ENCODE results near the gene ZSCAN18. TPM values are rescaled to one million over a fixed set of nuclear protein-coding genes. Genes with fewer than 3 reads are reported as not detected.

ZSCAN18 gene
- total RNA-seq, 1 donor from 2014 or later = 76.1 TPM

GRCh38 chr19:58047672-58048071 is 50.4 kb downstream of the ZSCAN18 start:
- TF ChIP-seq CTCF (IDR thresholded peaks at IDR 0.05; ENCODE audit: borderline replicate concordance) = no peak
- H3K4me1 ChIP-seq = no peaks in the 10 kb centered on the region
- no peak overlapping the region for H3K27ac ChIP-seq (replicated peaks)
- DNase-seq = no peak
- intact Hi-C loops (cut with micrococcal nuclease) = no loop called here
- H3K27me3 ChIP-seq (ENCODE audit: low read depth) = no peaks in the 10 kb centered on the region
- H3K36me3 ChIP-seq = no peaks in the 10 kb centered on the region
- H3K4me3 ChIP-seq = no peak overlapping the region
- peaks cover 97% of the 10 kb centered on the region for H3K9me3 ChIP-seq (replicated peaks)

- H3K4me1 ChIP-seq = no peaks in the 10 kb centered on the region
- no peaks in the 10 kb centered on the region for H3K27me3 ChIP-seq (ENCODE audit: low read depth)
- H3K9me3 ChIP-seq (replicated peaks) = peaks cover 100% of the 10 kb centered on the region
- H3K36me3 ChIP-seq = no peaks in the 10 kb centered on the region
- no peak overlapping the region for H3K4me3 ChIP-seq
- TF ChIP-seq CTCF (IDR thresholded peaks at IDR 0.05; ENCODE audit: borderline replicate concordance) = no peak
- H3K27ac ChIP-seq (replicated peaks) = no peak overlapping the region
- no peak for DNase-seq
- intact Hi-C loops (cut with micrococcal nuclease) = no loop called here
Measured at GRCh38 chr19:58046856-58047255, 51.2 kb downstream of the ZSCAN18 start.

- no peak for TF ChIP-seq CTCF (IDR thresholded peaks at IDR 0.05; ENCODE audit: borderline replicate concordance)
- Histone ChIP-seq H3K27me3 (ENCODE audit: low read depth) (no peaks in the 10 kb centered on the region), H3K4me3 (no peak overlapping the region), H3K4me1 (no peaks in the 10 kb centered on the region), H3K9me3 (replicated peaks) (peaks cover 100% of the 10 kb centered on the region), H3K27ac (replicated peaks) (no peak overlapping the region), H3K36me3 (no peaks in the 10 kb centered on the region)
- no peak for DNase-seq
- intact Hi-C loops (cut with micrococcal nuclease) = no loop called here
Measured at GRCh38 chr19:58045411-58046050, 52.5 kb downstream of the ZSCAN18 start.

GRCh38 chr19:58044886-58045285 is 53.1 kb downstream of the ZSCAN18 start:
- H3K27ac ChIP-seq (replicated peaks) = no peak overlapping the region
- intact Hi-C loops (cut with micrococcal nuclease) = no loop called here
- DNase-seq = no peak
- H3K4me1 ChIP-seq = no peaks in the 10 kb centered on the region
- no peaks in the 10 kb centered on the region for H3K36me3 ChIP-seq
- H3K9me3 ChIP-seq (replicated peaks) = peaks cover 100% of the 10 kb centered on the region
- H3K4me3 ChIP-seq = no peak overlapping the region
- no peak for TF ChIP-seq CTCF (IDR thresholded peaks at IDR 0.05; ENCODE audit: borderline replicate concordance)
- H3K27me3 ChIP-seq (ENCODE audit: low read depth) = no peaks in the 10 kb centered on the region

- Histone ChIP-seq H3K27me3 (ENCODE audit: low read depth) (no peaks in the 10 kb centered on the region), H3K27ac (replicated peaks) (no peak overlapping the region), H3K9me3 (replicated peaks) (peaks cover 98% of the 10 kb centered on the region), H3K4me3 (no peak overlapping the region), H3K4me1 (no peaks in the 10 kb centered on the region), H3K36me3 (no peaks in the 10 kb centered on the region)
- no peak for TF ChIP-seq CTCF (IDR thresholded peaks at IDR 0.05; ENCODE audit: borderline replicate concordance)
- intact Hi-C loops (cut with micrococcal nuclease) = no loop called here
- no peak for DNase-seq
Measured at GRCh38 chr19:58044391-58044790, 53.6 kb downstream of the ZSCAN18 start.

Measured in left ventricle myocardium inferior (tissue), 1 donor.